ENCODE data around the gene PKD2L1.

The PKD2L1 gene

GRCh38 chr10:100362570-100363496 is 32.8 kb upstream of the PKD2L1 start:
- no peak for DNase-seq
- Histone ChIP-seq H3K9me3 (ENCODE audit: control extremely low read depth in 1 of 5, control insufficient read depth in 4 of 5, insufficient read depth in 2 of 5, low read depth in 1 of 5, low read length in 4 of 5) (no peaks in the 10 kb centered on the region), H3K36me3 (ENCODE audit: control insufficient read depth in 4 of 4, insufficient read depth in 4 of 4, low read length in 3 of 4) (peaks cover 6 to 52% (median 27%) of the 10 kb centered on the region in 4 experiments), H3K4me3 (ENCODE audit: control insufficient read depth in 1 of 7, extremely low read depth in 1 of 7, insufficient read depth in 4 of 7, low read depth in 2 of 7, low read length in 6 of 7) (no peak overlapping the region), H3K27me3 (replicated peaks in 2 of 5; ENCODE audit: control insufficient read depth in 4 of 5, insufficient read depth in 5 of 5, low read length in 4 of 5) (no peaks in the 10 kb centered on the region), H3K27ac (ENCODE audit: insufficient read depth in 1 of 2, low read depth in 1 of 2, low read length in 2 of 2, poor library complexity in 1 of 2, severe bottlenecking in 2 of 2) (no peak overlapping the region), H3K4me1 (ENCODE audit: control extremely low read depth in 1 of 4, control insufficient read depth in 4 of 4, insufficient read depth in 4 of 4, low read length in 3 of 4) (peaks cover 0 to 14% (median 8%) of the 10 kb centered on the region in 4 experiments)
- 97% methylated on average over 5 of the region's 6 CpGs for WGBS (ENCODE audit: insufficient coverage)
- ChIA-PET POLR2A (interaction anchor here (1.3 kb wide), 1 partner anchor 11 kb away, joined by 5 read pairs; no protein-coding TSS in a partner anchor), CTCF (interaction anchor here (1.1 to 1.5 kb wide), 4 partner anchors 11 to 23 kb away, joined by 3 to 4 read pairs (median 4); partner anchors contain the start of gene SCD)

GRCh38 chr10:100360234-100360633 is 30.2 kb upstream of the PKD2L1 start:
- POLR2A ChIA-PET: interaction anchor here (0.6 kb wide), 1 partner anchor 14 kb away, joined by 3 read pairs; no protein-coding TSS in a partner anchor
- WGBS (ENCODE audit: insufficient coverage): 95% methylated on average over 4 of the region's 6 CpGs
- Histone ChIP-seq H3K4me3 (ENCODE audit: control insufficient read depth in 1 of 7, extremely low read depth in 1 of 7, insufficient read depth in 4 of 7, low read depth in 2 of 7, low read length in 6 of 7) (no peak overlapping the region), H3K27me3 (replicated peaks in 2 of 5; ENCODE audit: control insufficient read depth in 4 of 5, insufficient read depth in 5 of 5, low read length in 4 of 5) (no peaks in the 10 kb centered on the region), H3K4me1 (ENCODE audit: control extremely low read depth in 1 of 4, control insufficient read depth in 4 of 4, insufficient read depth in 4 of 4, low read length in 3 of 4) (peaks cover 0 to 14% (median 7%) of the 10 kb centered on the region in 4 experiments), H3K27ac (ENCODE audit: insufficient read depth in 1 of 2, low read depth in 1 of 2, low read length in 2 of 2, poor library complexity in 1 of 2, severe bottlenecking in 2 of 2) (no peak overlapping the region), H3K9me3 (ENCODE audit: control extremely low read depth in 1 of 5, control insufficient read depth in 4 of 5, insufficient read depth in 2 of 5, low read depth in 1 of 5, low read length in 4 of 5) (no peaks in the 10 kb centered on the region), H3K36me3 (ENCODE audit: control insufficient read depth in 4 of 4, insufficient read depth in 4 of 4, low read length in 3 of 4) (peaks cover 18 to 78% (median 47%) of the 10 kb centered on the region in 4 experiments)
- no peak for DNase-seq
- CTCF ChIA-PET: interaction anchor here (1.4 to 4.2 kb wide), 3 partner anchors 9 to 18 kb away, joined by 3 to 19 read pairs (median 9); partner anchors contain the start of gene SCD

- Histone ChIP-seq H3K9me3 (ENCODE audit: control extremely low read depth in 1 of 5, control insufficient read depth in 4 of 5, insufficient read depth in 2 of 5, low read depth in 1 of 5, low read length in 4 of 5) (no peaks in the 10 kb centered on the region), H3K36me3 (ENCODE audit: control insufficient read depth in 4 of 4, insufficient read depth in 4 of 4, low read length in 3 of 4) (peaks cover 19 to 84% (median 50%) of the 10 kb centered on the region in 4 experiments), H3K4me1 (ENCODE audit: control extremely low read depth in 1 of 4, control insufficient read depth in 4 of 4, insufficient read depth in 4 of 4, low read length in 3 of 4) (peaks cover 0 to 8% (median 2%) of the 10 kb centered on the region in 4 experiments), H3K27ac (ENCODE audit: insufficient read depth in 1 of 2, low read depth in 1 of 2, low read length in 2 of 2, poor library complexity in 1 of 2, severe bottlenecking in 2 of 2) (no peak overlapping the region), H3K27me3 (replicated peaks in 2 of 5; ENCODE audit: control insufficient read depth in 4 of 5, insufficient read depth in 5 of 5, low read length in 4 of 5) (no peaks in the 10 kb centered on the region), H3K4me3 (ENCODE audit: control insufficient read depth in 1 of 7, extremely low read depth in 1 of 7, insufficient read depth in 4 of 7, low read depth in 2 of 7, low read length in 6 of 7) (no peak overlapping the region)
- POLR2A ChIA-PET: no interaction called here
- CTCF ChIA-PET: interaction anchor here (1.1 to 4.2 kb wide), 4 partner anchors 8 to 166 kb away, joined by 3 to 19 read pairs (median 6); partner anchors contain the start of gene SCD
- no peak for DNase-seq
- 92% methylated on average over 3 of the region's 3 CpGs for WGBS (ENCODE audit: insufficient coverage)
Observed at GRCh38 chr10:100359529-100360150, 29.6 kb upstream of the PKD2L1 start.

- POLR2A ChIA-PET: no interaction called here
- Histone ChIP-seq H3K27ac (ENCODE audit: insufficient read depth in 1 of 2, low read depth in 1 of 2, low read length in 2 of 2, poor library complexity in 1 of 2, severe bottlenecking in 2 of 2) (no peak overlapping the region), H3K27me3 (replicated peaks in 2 of 5; ENCODE audit: control insufficient read depth in 4 of 5, insufficient read depth in 5 of 5, low read length in 4 of 5) (no peaks in the 10 kb centered on the region), H3K4me1 (ENCODE audit: control extremely low read depth in 1 of 4, control insufficient read depth in 4 of 4, insufficient read depth in 4 of 4, low read length in 3 of 4) (peaks cover 0 to 5% (median 0%) of the 10 kb centered on the region in 4 experiments), H3K36me3 (ENCODE audit: control insufficient read depth in 4 of 4, insufficient read depth in 4 of 4, low read length in 3 of 4) (peaks cover 19 to 90% (median 54%) of the 10 kb centered on the region in 4 experiments), H3K4me3 (ENCODE audit: control insufficient read depth in 1 of 7, extremely low read depth in 1 of 7, insufficient read depth in 4 of 7, low read depth in 2 of 7, low read length in 6 of 7) (no peak overlapping the region), H3K9me3 (ENCODE audit: control extremely low read depth in 1 of 5, control insufficient read depth in 4 of 5, insufficient read depth in 2 of 5, low read depth in 1 of 5, low read length in 4 of 5) (no peaks in the 10 kb centered on the region)
- CTCF ChIA-PET: interaction anchor here (1.1 to 4.2 kb wide), 4 partner anchors 8 to 167 kb away, joined by 3 to 19 read pairs (median 6); partner anchors contain the start of gene SCD
- peak; percentile 16 to 41 (median 17) for DNase-seq
- WGBS (ENCODE audit: insufficient coverage): 83% methylated on average over 1 of the region's 2 CpGs
Observed at GRCh38 chr10:100359030-100359432, 29.0 kb upstream of the PKD2L1 start.

GRCh38 chr10:100357059-100357858 is 27.2 kb upstream of the PKD2L1 start:
- POLR2A ChIA-PET: no interaction called here
- Histone ChIP-seq H3K4me1 (ENCODE audit: control extremely low read depth in 1 of 4, control insufficient read depth in 4 of 4, insufficient read depth in 4 of 4, low read length in 3 of 4) (peaks cover 0 to 7% (median 0%) of the 10 kb centered on the region in 4 experiments), H3K27me3 (replicated peaks in 2 of 5; ENCODE audit: control insufficient read depth in 4 of 5, insufficient read depth in 5 of 5, low read length in 4 of 5) (no peaks in the 10 kb centered on the region), H3K36me3 (ENCODE audit: control insufficient read depth in 4 of 4, insufficient read depth in 4 of 4, low read length in 3 of 4) (peaks cover 19 to 91% (median 59%) of the 10 kb centered on the region in 4 experiments), H3K9me3 (ENCODE audit: control extremely low read depth in 1 of 5, control insufficient read depth in 4 of 5, insufficient read depth in 2 of 5, low read depth in 1 of 5, low read length in 4 of 5) (no peaks in the 10 kb centered on the region), H3K27ac (ENCODE audit: insufficient read depth in 1 of 2, low read depth in 1 of 2, low read length in 2 of 2, poor library complexity in 1 of 2, severe bottlenecking in 2 of 2) (no peak overlapping the region), H3K4me3 (ENCODE audit: control insufficient read depth in 1 of 7, extremely low read depth in 1 of 7, insufficient read depth in 4 of 7, low read depth in 2 of 7, low read length in 6 of 7) (no peak overlapping the region)
- CTCF ChIA-PET: interaction anchor here (4.2 kb wide), 1 partner anchor 10 kb away, joined by 19 read pairs; the partner anchor contains the start of gene SCD
- 100% methylated on average over 2 of the region's 4 CpGs for WGBS (ENCODE audit: insufficient coverage)
- DNase-seq: no peak

GRCh38 chr10:100356067-100357017 is 26.3 kb upstream of the PKD2L1 start:
- POLR2A ChIA-PET: no interaction called here
- CTCF ChIA-PET: interaction anchor here (1.1 to 1.5 kb wide), 2 partner anchors 10 to 19 kb away, joined by 3 read pairs; no protein-coding TSS in a partner anchor
- DNase-seq: no peak
- no peak overlapping the region for H3K4me3 ChIP-seq (ENCODE audit: control insufficient read depth in 1 of 7, extremely low read depth in 1 of 7, insufficient read depth in 4 of 7, low read depth in 2 of 7, low read length in 6 of 7)
- no peaks in the 10 kb centered on the region for H3K27me3 ChIP-seq (replicated peaks in 2 of 5; ENCODE audit: control insufficient read depth in 4 of 5, insufficient read depth in 5 of 5, low read length in 4 of 5)
- H3K27ac ChIP-seq (ENCODE audit: insufficient read depth in 1 of 2, low read depth in 1 of 2, low read length in 2 of 2, poor library complexity in 1 of 2, severe bottlenecking in 2 of 2): no peak overlapping the region
- peaks cover 19 to 92% (median 64%) of the 10 kb centered on the region in 4 experiments for H3K36me3 ChIP-seq (ENCODE audit: control insufficient read depth in 4 of 4, insufficient read depth in 4 of 4, low read length in 3 of 4)
- WGBS (ENCODE audit: insufficient coverage): 97% methylated on average over 12 of the region's 14 CpGs
- H3K4me1 ChIP-seq (ENCODE audit: control extremely low read depth in 1 of 4, control insufficient read depth in 4 of 4, insufficient read depth in 4 of 4, low read length in 3 of 4): peaks cover 0 to 16% (median 0%) of the 10 kb centered on the region in 4 experiments
- no peaks in the 10 kb centered on the region for H3K9me3 ChIP-seq (ENCODE audit: control extremely low read depth in 1 of 5, control insufficient read depth in 4 of 5, insufficient read depth in 2 of 5, low read depth in 1 of 5, low read length in 4 of 5)

All from common myeloid progenitor, CD34-positive (primary cell).